Tibial nerve (tissue), 3 donors: ENCODE measurements around the gene ARHGEF11.

Experiments used
- POLR2A ChIP-seq, 2 donors: fragments of 450-650 bp; IDR thresholded peaks; one replicate each; pipeline ENCODE4 v1.6.1; 2017; ENCODE audit warnings: antibody characterized with exemption in 2 of 2, mild to moderate bottlenecking in 2 of 2, moderate library complexity in 2 of 2
- TF ChIP-seq, protein P1 (sequence below), 5 experiments: fragments of 200-600 bp in 3 of 5; fragments of 450-650 bp in 2 of 5; sonication (generic) in 3 of 5; IDR thresholded peaks; one replicate each; pipeline ENCODE4 v1.5.1; 2016 to 2019; ENCODE audit warnings: antibody characterized with exemption in 5 of 5, mild to moderate bottlenecking in 3 of 5, moderate library complexity in 2 of 5

DNA sequence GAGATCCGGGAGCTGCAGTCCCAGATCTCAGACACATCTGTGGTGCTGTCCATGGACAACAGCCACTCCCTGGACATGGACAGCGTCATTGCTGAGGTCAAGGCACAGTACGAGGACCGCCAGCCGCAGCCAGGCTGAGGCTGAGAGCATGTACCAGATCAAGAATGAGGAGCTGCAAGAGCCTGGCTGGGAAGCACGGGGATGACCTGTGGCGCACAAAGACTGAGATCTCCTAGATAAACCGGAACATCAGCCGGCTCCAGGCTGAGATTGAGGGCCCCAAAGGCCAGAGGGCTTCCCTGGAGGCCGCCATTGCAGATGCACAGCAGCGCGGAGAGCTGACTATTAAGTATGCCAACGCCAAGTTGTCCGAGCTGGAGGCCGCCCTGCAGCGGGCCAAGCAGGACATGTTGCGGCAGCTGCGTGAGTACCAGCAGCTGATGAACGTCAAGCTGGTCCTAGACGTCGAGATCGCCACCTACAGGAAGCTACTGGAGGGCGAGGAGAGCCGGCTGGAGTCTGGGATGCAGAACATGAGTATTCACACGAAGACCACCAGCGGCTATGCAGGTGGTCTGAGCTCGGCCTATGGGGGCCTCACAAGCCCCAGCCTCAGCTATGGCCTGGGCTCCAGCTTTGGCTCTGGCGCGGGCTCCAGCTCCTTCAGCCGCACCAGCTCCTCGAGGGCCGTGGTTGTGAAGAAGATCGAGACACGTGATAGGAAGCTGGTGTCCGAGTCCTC is 28.6 kb upstream of the ARHGEF11 start:
- no peak for TF ChIP-seq POLR2A (IDR thresholded peaks at IDR 0.05)
- TF ChIP-seq, protein P1, sequence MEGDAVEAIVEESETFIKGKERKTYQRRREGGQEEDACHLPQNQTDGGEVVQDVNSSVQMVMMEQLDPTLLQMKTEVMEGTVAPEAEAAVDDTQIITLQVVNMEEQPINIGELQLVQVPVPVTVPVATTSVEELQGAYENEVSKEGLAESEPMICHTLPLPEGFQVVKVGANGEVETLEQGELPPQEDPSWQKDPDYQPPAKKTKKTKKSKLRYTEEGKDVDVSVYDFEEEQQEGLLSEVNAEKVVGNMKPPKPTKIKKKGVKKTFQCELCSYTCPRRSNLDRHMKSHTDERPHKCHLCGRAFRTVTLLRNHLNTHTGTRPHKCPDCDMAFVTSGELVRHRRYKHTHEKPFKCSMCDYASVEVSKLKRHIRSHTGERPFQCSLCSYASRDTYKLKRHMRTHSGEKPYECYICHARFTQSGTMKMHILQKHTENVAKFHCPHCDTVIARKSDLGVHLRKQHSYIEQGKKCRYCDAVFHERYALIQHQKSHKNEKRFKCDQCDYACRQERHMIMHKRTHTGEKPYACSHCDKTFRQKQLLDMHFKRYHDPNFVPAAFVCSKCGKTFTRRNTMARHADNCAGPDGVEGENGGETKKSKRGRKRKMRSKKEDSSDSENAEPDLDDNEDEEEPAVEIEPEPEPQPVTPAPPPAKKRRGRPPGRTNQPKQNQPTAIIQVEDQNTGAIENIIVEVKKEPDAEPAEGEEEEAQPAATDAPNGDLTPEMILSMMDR (IDR thresholded peaks at IDR 0.05) = peak; percentile 24 to 76 (median 53)
